Measurements from ENCODE around the gene SLAMF8.

DNA sequence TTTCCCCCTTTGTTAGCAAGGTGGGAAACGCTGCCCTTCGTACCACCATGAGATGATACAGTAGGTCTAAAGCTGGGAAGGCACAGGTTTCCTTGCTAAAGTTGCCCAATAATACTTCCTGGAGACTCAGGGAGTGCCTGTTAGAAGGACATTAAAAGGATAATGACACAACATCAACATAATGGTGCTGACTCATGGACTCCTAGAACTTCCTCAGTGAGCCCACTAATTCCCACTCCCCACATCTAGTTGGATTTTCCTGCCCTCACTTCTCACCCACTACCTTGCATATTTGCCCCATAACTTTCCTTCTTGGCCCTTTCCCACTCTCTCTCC is 55.8 kb downstream of the SLAMF8 start:
- TF ChIP-seq, protein P1, sequence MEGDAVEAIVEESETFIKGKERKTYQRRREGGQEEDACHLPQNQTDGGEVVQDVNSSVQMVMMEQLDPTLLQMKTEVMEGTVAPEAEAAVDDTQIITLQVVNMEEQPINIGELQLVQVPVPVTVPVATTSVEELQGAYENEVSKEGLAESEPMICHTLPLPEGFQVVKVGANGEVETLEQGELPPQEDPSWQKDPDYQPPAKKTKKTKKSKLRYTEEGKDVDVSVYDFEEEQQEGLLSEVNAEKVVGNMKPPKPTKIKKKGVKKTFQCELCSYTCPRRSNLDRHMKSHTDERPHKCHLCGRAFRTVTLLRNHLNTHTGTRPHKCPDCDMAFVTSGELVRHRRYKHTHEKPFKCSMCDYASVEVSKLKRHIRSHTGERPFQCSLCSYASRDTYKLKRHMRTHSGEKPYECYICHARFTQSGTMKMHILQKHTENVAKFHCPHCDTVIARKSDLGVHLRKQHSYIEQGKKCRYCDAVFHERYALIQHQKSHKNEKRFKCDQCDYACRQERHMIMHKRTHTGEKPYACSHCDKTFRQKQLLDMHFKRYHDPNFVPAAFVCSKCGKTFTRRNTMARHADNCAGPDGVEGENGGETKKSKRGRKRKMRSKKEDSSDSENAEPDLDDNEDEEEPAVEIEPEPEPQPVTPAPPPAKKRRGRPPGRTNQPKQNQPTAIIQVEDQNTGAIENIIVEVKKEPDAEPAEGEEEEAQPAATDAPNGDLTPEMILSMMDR (IDR thresholded peaks at IDR 0.05), result no peak
- no peak for TF ChIP-seq POLR2A (IDR thresholded peaks at IDR 0.05)
